Esophagus squamous epithelium (tissue), 5 donors: Measurements from ENCODE around the gene CTTNBP2. TPM values are rescaled to one million over a fixed set of nuclear protein-coding genes. Genes with fewer than 3 reads are reported as not detected.

Source experiments
- DNase-seq: peaks from one replicate; lab custom pipeline; 2025; lab: John Stamatoyannopoulos, UW
- H3K27ac ChIP-seq, 4 donors: fragments of 200-600 bp; sonication (generic); one replicate each; pipeline ENCODE4 v1.5.1; 2016 to 2019; ENCODE audit warnings: mild to moderate bottlenecking in 1 of 4
- H3K27me3 ChIP-seq, 4 donors: fragments of 200-600 bp; sonication (generic); 1 replicate in 3 of 4; 2 replicates in 1 of 4; pipeline versions ENCODE4 v1.5.1 to v1.6.0; 2017 to 2021; ENCODE audit warnings: antibody characterized with exemption in 1 of 4
- H3K36me3 ChIP-seq, 3 donors: fragments of 200-600 bp; sonication (generic); one replicate each; pipeline ENCODE4 v1.5.1; 2016 to 2019
- H3K4me1 ChIP-seq, 3 donors: fragments of 200-600 bp; sonication (generic); one replicate each; pipeline ENCODE4 v1.5.1; 2017 to 2019
- H3K4me3 ChIP-seq, 4 donors: fragments of 200-600 bp; sonication (generic); 1 replicate in 3 of 4; 2 replicates in 1 of 4; pipeline ENCODE4 v1.5.1; 2016 to 2019; ENCODE audit warnings: mild to moderate bottlenecking in 2 of 4, moderate library complexity in 1 of 4
- H3K9me3 ChIP-seq, 3 donors: fragments of 200-600 bp; sonication (generic); one replicate each; pipeline ENCODE4 v1.5.1; 2016 to 2019
- POLR2A ChIP-seq, 4 donors: fragments of 450-650 bp; IDR thresholded peaks; one replicate each; pipeline ENCODE4 v1.6.1; 2017; ENCODE audit warnings: antibody characterized with exemption in 4 of 4, mild to moderate bottlenecking in 4 of 4, moderate library complexity in 3 of 4
- WGBS, 2 donors: methylation state at CpG; one replicate each; pipeline ENCODE4 v1.1.5; 2018; 5-methylcytosine and 5-hydroxymethylcytosine counted together
- intact Hi-C: fragments of 100-400 bp; cut with DNase I; formaldehyde crosslinking; loops from one replicate; pipeline ENCODE4 v1.15.0; 2022
- total RNA-seq, 4 donors: library from RNA; depleted of rRNA; stranded (reverse); fragments of >200 nt; gene quantifications; one replicate each; pipeline ENCODE4 v1.1.0, GENCODE V29; 2016
- TF ChIP-seq, protein P1 (sequence below), 6 experiments: fragments of 450-650 bp in 4 of 6; fragments of 200-600 bp in 2 of 6; sonication (generic) in 2 of 6; IDR thresholded peaks; one replicate each; pipeline ENCODE4 v1.5.1; 2016 to 2019; ENCODE audit warnings: antibody characterized with exemption in 6 of 6, mild to moderate bottlenecking in 4 of 6, moderate library complexity in 4 of 6
- donor health status: DM: yes; HTN: yes; CAD: no.

The CTTNBP2 gene
- total RNA-seq, 4 donors from 2014 or later, result 8.5 to 31.5 (median 19.6) TPM

DNA sequence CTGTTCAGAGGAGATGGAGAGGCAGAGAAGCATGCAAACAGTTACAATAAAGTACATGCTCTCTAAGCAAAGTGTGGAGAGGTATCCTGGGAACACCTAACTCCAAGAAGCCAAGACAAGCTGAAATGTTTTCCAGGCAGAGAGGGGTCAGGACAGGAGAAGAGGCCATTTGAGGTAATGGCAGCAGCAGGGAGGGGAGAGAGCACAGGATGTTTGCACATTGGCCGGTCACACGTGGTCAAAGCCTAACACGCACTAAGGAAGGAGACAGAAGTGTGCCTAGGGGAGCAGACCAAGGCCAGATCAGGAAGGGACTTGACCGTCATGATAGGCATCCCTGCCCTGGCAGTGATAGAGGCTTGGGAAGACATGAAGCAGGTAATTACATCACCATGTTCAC lies 101.5 kb downstream of the CTTNBP2 start:
- H3K27me3 ChIP-seq, result no peaks in the 10 kb centered on the region
- WGBS, 2 donors, result 79 to 89% methylated on average over 4 of the region's 4 CpGs
- peaks cover 0 to 5% (median 0%) of the 10 kb centered on the region in 3 donors for H3K4me1 ChIP-seq
- no peak for DNase-seq
- no peaks in the 10 kb centered on the region for H3K9me3 ChIP-seq
- H3K36me3 ChIP-seq, result peaks cover 0 to 59% (median 0%) of the 10 kb centered on the region in 3 donors
- intact Hi-C loops, result no loop called here
- TF ChIP-seq, protein P1, sequence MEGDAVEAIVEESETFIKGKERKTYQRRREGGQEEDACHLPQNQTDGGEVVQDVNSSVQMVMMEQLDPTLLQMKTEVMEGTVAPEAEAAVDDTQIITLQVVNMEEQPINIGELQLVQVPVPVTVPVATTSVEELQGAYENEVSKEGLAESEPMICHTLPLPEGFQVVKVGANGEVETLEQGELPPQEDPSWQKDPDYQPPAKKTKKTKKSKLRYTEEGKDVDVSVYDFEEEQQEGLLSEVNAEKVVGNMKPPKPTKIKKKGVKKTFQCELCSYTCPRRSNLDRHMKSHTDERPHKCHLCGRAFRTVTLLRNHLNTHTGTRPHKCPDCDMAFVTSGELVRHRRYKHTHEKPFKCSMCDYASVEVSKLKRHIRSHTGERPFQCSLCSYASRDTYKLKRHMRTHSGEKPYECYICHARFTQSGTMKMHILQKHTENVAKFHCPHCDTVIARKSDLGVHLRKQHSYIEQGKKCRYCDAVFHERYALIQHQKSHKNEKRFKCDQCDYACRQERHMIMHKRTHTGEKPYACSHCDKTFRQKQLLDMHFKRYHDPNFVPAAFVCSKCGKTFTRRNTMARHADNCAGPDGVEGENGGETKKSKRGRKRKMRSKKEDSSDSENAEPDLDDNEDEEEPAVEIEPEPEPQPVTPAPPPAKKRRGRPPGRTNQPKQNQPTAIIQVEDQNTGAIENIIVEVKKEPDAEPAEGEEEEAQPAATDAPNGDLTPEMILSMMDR (IDR thresholded peaks at IDR 0.05), result no peak
- no peak for TF ChIP-seq POLR2A (IDR thresholded peaks at IDR 0.05)
- H3K27ac ChIP-seq, result no peak overlapping the region
- H3K4me3 ChIP-seq, result no peak overlapping the region

- no peaks in the 10 kb centered on the region for H3K9me3 ChIP-seq
- H3K4me1 ChIP-seq, result no peaks in the 10 kb centered on the region
- H3K36me3 ChIP-seq, result peaks cover 0 to 70% (median 0%) of the 10 kb centered on the region in 3 donors
- intact Hi-C loops, result no loop called here
- 83 to 100% methylated on average over 1 of the region's 1 CpG for WGBS, 2 donors
- DNase-seq, result no peak
- no peak overlapping the region for H3K4me3 ChIP-seq
- H3K27ac ChIP-seq, result no peak overlapping the region
- TF ChIP-seq, protein P1 (IDR thresholded peaks at IDR 0.05), result no peak
- no peak for TF ChIP-seq POLR2A (IDR thresholded peaks at IDR 0.05)
- no peaks in the 10 kb centered on the region for H3K27me3 ChIP-seq
Observed at GRCh38 chr7:117769085-117769484, 104.2 kb downstream of the CTTNBP2 start.

- Histone ChIP-seq H3K4me1 (no peaks in the 10 kb centered on the region), H3K27ac (no peak overlapping the region), H3K27me3 (no peaks in the 10 kb centered on the region), H3K4me3 (no peak overlapping the region), H3K9me3 (no peaks in the 10 kb centered on the region), H3K36me3 (peaks cover 0 to 73% (median 0%) of the 10 kb centered on the region in 3 donors)
- no peak for DNase-seq
- intact Hi-C loops, result no loop called here
- TF ChIP-seq, protein P1 (IDR thresholded peaks at IDR 0.05), result no peak
- TF ChIP-seq POLR2A (IDR thresholded peaks at IDR 0.05), result no peak
Observed at GRCh38 chr7:117767951-117768350, 105.3 kb downstream of the CTTNBP2 start.

DNA sequence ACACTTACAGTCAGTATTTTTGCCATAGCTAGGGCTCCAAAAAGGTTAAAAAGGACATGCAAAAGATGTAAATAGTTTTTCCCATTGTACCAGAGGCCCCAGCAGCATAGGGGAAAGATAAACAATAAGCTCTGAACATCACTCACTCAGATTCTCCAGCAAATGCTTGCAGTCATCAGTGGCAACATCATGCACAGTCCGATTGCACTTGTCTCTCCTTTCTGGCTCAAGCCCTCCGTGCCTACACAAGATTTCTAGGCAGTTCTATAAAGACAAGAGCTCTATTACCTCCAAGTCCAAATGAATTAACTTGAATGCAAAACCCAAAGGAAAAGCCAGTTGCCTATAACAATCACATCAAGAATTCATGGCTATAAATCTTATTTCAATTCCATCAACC lies 106.3 kb downstream of the CTTNBP2 start:
- Histone ChIP-seq H3K27me3 (no peaks in the 10 kb centered on the region), H3K4me1 (no peaks in the 10 kb centered on the region), H3K9me3 (no peaks in the 10 kb centered on the region), H3K4me3 (no peak overlapping the region), H3K27ac (no peak overlapping the region), H3K36me3 (peaks cover 0 to 79% (median 0%) of the 10 kb centered on the region in 3 donors)
- intact Hi-C loops, result no loop called here
- no peak for TF ChIP-seq POLR2A (IDR thresholded peaks at IDR 0.05)
- TF ChIP-seq, protein P1 (IDR thresholded peaks at IDR 0.05), result no peak
- DNase-seq, result no peak
- 80 to 81% methylated on average over 2 of the region's 2 CpGs for WGBS, 2 donors

- intact Hi-C loops, result no loop called here
- DNase-seq, result no peak
Observed at GRCh38 chr7:117764031-117764430, 109.2 kb downstream of the CTTNBP2 start.

More at GRCh38 chr7:117764031-117764430, 109.2 kb downstream of the CTTNBP2 start:
- Histone ChIP-seq H3K4me1 (no peaks in the 10 kb centered on the region), H3K36me3 (peaks cover 0 to 88% (median 0%) of the 10 kb centered on the region in 3 donors), H3K27ac (no peak overlapping the region), H3K4me3 (no peak overlapping the region), H3K9me3 (no peaks in the 10 kb centered on the region), H3K27me3 (no peaks in the 10 kb centered on the region)
- no peak for TF ChIP-seq POLR2A (IDR thresholded peaks at IDR 0.05)
- TF ChIP-seq, protein P1 (IDR thresholded peaks at IDR 0.05), result no peak
- WGBS, 2 donors, result 67 to 85% methylated on average over 1 of the region's 1 CpG
